Hematopoietic multipotent progenitor cell treated with erythropoietin and hydrocortisone succinate and interleukin-3 and kit ligand, for 4 days (in vitro differentiated cells): ENCODE data around the gene PLAC1.

ENCODE experiments used
- DNase-seq: peaks from one replicate; pipeline ENCODE4 v3.0.0-alpha.2; 2015

PLAC1 gene

DNA sequence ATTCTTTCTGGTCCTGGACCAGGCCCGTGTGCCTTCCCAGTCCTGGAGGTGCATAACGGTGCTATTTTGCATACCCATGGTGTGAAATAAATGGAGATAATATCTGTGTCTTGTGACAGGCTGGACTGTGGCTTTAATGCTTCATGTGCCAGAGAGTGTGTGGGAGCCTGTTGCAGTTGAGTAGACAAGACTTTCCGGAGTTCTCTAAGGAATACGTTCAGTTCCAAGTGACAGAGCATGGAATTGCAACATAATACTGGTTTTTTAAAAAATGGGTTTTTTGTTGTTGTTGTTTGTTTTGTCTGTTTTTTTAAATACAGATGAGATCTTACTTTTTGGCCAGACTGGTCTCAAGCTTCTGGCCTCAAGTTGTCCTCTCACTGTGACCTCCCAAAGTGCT, 124.3 kb downstream of the PLAC1 start:
- DNase-seq = no peak

DNA sequence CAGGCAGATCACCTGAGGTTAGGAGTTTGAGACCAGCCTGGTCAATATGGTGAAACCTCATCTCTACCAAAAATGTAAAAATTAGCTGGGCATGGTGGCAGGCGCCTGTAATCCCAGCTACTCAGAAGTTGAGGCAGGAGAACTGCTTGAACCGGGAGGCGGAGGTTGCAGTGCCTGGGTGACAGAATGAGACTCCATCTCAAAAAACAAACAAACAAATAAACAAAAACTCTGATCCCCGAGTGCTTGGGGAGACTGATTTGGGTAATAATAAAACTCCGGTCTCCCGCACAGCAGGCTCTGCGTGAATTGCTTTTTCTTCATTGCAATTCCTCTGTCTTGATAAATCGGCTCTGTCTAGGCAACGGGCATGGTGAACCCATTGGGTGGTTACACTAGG, 124.9 kb downstream of the PLAC1 start:
- no peak for DNase-seq

GRCh38 chrX:134530845-134531244, 127.4 kb downstream of the PLAC1 start:
- DNase-seq = no peak

GRCh38 chrX:134529481-134529880, 128.8 kb downstream of the PLAC1 start:
- no peak for DNase-seq

GRCh38 chrX:134528960-134529359, 129.3 kb downstream of the PLAC1 start:
- DNase-seq = no peak

DNA sequence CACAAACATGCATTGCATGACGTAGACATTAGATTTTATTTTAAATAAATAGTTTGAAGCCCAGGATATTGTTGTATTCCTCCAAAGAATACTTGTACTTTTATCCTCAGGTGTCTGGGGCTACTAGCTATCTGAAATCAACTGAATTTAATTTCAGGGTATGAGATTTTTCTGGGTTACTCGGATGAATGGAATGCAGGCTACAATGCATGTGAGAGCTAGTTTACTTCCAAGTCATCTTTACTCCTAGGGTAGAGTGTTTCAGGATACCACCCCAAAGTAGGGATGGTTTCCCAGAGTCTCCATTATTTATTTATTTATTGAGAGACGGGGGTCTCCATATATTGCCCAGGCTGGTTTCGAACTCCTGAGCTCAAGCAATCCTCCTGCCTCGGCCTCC, 131.9 kb downstream of the PLAC1 start:
- no peak for DNase-seq

DNA sequence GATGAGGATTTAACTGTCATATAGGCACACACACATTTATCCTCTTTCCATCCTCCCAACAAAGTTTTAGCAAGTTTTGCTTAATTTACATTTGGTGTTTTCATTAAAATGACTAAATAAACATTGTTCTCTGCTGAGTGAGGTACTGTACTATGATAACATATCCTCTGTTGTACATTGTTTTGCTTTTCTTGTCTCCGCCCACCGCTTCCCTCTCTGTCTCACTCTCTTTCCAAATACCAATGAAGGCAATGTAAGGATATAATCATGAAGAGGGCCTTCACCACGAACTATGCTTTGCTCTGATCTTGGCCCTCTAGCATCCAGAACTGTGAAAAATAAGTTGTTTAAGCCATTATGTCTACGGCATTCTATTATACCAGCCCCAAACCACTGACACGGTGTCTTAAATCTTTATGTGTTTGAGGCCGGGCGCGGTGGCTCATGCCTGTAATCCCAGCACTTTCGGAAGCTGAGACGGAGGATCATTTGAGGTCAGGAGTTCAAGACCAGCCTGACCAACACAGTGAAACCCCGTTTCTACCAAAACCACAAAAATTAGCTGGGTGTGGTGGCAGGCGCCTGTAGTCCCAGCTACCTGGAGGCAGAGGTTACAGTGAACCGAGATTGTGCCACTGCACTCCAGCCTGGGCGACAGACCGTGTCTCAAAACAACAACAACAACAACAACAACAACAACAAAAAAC, 133.0 kb downstream of the PLAC1 start:
- no peak for DNase-seq

DNA sequence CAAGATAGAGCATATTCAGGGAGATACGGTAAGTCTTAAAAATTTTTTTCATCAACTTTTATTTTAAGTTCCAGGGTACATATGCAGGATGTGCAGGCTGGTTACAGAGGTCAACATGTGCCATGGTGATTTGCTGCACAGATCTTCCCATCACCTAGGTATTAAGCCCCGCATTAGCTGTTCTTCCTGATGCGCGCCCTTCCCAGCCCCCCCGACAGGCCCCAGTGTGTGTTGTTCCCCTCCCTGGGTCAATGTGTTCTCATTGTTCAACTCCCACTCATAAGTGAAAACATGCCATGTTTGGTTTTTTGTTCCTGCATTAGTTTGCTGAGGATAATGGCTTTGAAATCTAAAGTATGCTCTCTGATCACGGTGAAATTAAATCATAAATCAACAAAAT, 134.1 kb downstream of the PLAC1 start:
- no peak for DNase-seq

DNA sequence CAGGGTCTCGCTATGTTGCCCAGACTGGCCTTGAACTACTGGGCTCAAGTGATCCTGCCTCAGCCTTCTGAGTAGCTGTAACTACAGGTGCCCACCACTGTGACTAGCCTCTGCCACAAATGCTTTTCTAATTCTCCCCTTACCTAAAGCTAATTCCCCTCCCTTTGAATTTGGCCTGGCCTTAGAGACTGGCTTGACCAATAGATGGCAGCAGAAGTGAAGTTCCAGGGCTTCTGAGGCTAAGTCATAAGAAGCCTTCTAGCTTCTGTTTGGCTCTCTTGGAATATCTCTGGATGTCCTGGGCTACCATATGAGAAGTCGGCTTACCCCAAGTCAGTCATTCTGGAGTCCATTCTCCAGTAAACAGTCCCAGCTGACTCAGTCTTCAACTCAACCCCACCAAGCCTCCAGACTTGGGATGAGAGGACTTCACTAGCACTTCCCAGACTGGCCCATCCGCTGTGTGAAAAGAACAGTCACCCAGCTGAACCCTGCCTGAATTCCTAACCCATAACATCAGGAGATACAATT, 137.3 kb downstream of the PLAC1 start:
- peak; percentile 79 for DNase-seq
